Measurements from ENCODE around the gene DGAT2. TPM values are rescaled to one million over a fixed set of nuclear protein-coding genes. Genes with fewer than 3 reads are reported as not detected.

Gene DGAT2, protein sequence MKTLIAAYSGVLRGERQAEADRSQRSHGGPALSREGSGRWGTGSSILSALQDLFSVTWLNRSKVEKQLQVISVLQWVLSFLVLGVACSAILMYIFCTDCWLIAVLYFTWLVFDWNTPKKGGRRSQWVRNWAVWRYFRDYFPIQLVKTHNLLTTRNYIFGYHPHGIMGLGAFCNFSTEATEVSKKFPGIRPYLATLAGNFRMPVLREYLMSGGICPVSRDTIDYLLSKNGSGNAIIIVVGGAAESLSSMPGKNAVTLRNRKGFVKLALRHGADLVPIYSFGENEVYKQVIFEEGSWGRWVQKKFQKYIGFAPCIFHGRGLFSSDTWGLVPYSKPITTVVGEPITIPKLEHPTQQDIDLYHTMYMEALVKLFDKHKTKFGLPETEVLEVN
- total RNA-seq (2014; rRNA removed; shearing (Covaris generic)), result 0.67 and 1.3 TPM in 2 replicates

DNA sequence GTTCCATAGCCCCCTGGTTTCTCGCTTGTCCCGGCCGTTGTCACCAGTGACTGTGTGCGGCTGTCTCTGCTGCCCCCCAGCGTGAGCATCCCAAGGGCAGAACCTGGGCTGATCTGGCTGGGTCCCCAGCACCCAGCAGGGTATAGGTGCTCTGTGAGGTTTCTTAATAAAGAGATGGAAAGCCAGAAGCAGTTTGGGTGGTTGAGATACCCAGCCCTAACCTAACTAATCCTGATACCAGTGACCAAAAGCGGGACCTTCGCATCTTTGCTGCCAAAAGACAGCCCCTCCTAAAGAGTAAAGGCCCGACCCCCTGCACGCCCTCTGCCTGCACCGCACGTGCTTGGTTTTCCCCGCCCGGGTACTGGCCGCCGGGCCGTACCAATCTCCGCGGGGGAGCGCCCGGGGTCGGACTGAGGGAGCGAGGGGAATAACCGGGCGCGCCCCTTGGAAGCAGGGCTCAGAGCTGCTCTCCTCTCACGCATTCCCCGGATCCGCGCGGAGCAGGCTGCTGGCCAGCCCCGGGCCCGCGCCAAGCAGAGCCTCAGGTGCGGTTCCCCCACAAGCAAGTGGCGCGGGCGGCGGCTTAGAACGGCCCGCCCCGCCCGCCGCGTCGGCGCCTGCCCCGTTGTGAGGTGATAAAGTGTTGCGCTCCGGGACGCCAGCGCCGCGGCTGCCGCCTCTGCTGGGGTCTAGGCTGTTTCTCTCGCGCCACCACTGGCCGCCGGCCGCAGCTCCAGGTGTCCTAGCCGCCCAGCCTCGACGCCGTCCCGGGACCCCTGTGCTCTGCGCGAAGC lies at the start of gene DGAT2:
Gene DGAT2 (plus strand): TSS at position 667 of the 797 bp plus-strand sequence. CDS start 214 bp downstream, outside the sequence.
- Histone ChIP-seq H3K4me1 (0 out of 2 replicates have a peak, but pooled peaks cover 2% of the 10 kb centered on the region), H3K27me3 (no peaks in the 10 kb centered on the region; the same call in 1 of the 2 replicates), H3K27ac (peak within 1 kb of the TSS; percentile 66), H3K9me3 (replicated peaks) (no peaks in the 10 kb centered on the region), H3K36me3 (no peaks in the 10 kb centered on the region), H3K4me3 (peak within 1 kb of the TSS; percentile 53)
- peak; percentile 55 to 72 for DNase-seq

- Histone ChIP-seq H3K9me3 (replicated peaks) (no peaks in the 10 kb centered on the region), H3K36me3 (no peaks in the 10 kb centered on the region), H3K4me3 (no peak overlapping the region), H3K4me1 (no peaks in the 10 kb centered on the region), H3K27ac (no peak overlapping the region), H3K27me3 (no peaks in the 10 kb centered on the region)
- DNase-seq, result no peak
Observed at GRCh38 chr11:75719340-75720239, 49.0 kb upstream of the DGAT2 start.

- Histone ChIP-seq H3K4me3 (no peak overlapping the region), H3K27ac (no peak overlapping the region), H3K4me1 (no peaks in the 10 kb centered on the region), H3K36me3 (no peaks in the 10 kb centered on the region), H3K9me3 (replicated peaks) (no peaks in the 10 kb centered on the region), H3K27me3 (no peaks in the 10 kb centered on the region)
- DNase-seq, result no peak
Observed at GRCh38 chr11:75720639-75721038, 47.9 kb upstream of the DGAT2 start.

DNA sequence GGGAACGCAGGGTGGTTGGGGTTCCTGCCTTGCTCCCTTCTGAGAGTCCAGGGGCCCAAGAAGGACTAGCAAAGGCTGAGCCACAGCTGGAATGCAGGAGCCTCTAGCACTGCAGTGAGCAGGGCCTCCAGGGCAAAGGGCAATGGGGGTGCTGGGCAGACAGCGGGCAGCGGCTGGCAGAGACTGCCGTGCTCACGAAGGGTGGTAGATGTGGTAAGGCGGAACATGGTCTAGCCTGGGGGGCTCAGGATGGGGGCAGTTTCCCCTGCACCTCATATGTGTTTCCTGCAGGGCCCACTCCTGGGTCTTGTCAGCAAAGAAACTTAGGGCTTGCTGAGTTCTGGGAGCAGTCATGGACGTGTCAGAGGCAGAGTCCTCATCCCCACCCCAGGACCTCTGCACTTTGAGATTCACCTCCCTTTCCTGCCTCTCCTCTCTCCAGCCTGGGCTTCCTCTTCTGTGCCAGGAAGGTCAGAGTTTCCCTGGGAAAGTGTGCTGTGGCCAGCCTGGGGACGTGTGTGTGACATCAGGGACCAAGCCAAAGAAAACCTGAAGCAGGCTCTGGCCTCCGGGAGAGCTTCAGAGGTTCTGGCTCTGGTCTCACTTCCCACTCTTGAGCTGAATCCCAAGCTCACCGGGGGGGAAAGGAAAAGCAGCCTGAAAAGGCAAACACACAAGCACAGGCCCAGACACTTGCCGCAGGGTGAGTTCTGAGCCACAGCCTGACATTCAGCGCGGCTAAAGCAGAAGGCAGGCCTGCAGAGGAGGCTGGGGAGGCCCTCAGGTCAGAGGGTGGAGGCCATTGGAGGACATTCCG lies 46.5 kb upstream of the DGAT2 start:
- DNase-seq, result no peak
- H3K4me3 ChIP-seq, result no peak overlapping the region

GRCh38 chr11:75722669-75723042 lies 45.9 kb upstream of the DGAT2 start:
- H3K4me1 ChIP-seq, result no peaks in the 10 kb centered on the region
- no peaks in the 10 kb centered on the region for H3K27me3 ChIP-seq
- H3K27ac ChIP-seq, result no peak overlapping the region
- no peaks in the 10 kb centered on the region for H3K36me3 ChIP-seq
- no peak overlapping the region for H3K4me3 ChIP-seq
- no peak for DNase-seq
- no peaks in the 10 kb centered on the region for H3K9me3 ChIP-seq (replicated peaks)

More for the DNA sequence above, 46.5 kb upstream of the DGAT2 start:
- Histone ChIP-seq H3K9me3 (replicated peaks) (no peaks in the 10 kb centered on the region), H3K36me3 (no peaks in the 10 kb centered on the region), H3K27me3 (no peaks in the 10 kb centered on the region), H3K4me1 (no peaks in the 10 kb centered on the region), H3K27ac (no peak overlapping the region)

DNA sequence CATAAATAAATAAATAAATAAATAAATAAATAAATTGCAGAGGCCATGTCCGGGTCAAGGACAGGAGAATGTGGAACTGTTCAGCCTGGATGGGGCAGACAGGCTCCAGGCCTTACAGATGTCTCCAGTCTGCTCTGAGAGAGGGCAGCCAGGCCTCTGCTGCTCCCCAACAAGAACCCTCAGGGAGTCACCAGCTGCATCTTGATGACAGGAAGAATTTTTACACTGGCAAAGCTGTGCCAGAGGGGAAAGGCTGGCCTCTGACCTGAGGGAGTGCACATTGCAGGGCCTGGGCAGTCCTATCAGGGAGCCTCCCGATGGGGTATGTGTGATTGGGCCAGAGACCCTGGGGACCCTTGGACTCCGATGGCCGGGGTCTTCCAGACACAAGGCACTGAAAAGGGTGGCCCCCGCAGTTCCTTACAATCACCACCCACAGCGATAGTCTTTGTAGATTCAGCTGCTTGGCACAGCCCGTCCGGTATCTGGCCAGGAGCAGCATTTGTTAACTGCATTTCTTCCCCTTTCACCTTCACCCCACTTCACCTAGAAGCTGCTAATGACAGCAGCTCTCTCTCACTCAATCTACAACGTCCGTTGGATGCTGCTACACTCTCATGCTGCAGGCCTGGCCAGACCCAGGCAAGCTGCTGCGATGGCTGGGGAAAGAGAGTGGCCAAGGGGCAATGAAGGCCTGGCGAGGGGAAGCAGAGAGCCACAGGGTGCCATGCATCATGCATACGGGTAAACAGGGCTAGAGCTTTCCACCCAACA lies 42.8 kb upstream of the DGAT2 start:
- Histone ChIP-seq H3K36me3 (no peaks in the 10 kb centered on the region), H3K4me1 (no peaks in the 10 kb centered on the region), H3K27ac (no peak overlapping the region), H3K9me3 (replicated peaks) (no peaks in the 10 kb centered on the region), H3K27me3 (no peaks in the 10 kb centered on the region), H3K4me3 (no peak overlapping the region)
- DNase-seq, result no peak

GRCh38 chr11:75728992-75729391 lies 39.6 kb upstream of the DGAT2 start:
- no peak overlapping the region for H3K27ac ChIP-seq
- H3K4me1 ChIP-seq, result peaks cover 13% of the 10 kb centered on the region
- no peak for DNase-seq
- no peak overlapping the region for H3K4me3 ChIP-seq
- H3K9me3 ChIP-seq (replicated peaks), result no peaks in the 10 kb centered on the region
- no peaks in the 10 kb centered on the region for H3K36me3 ChIP-seq
- no peaks in the 10 kb centered on the region for H3K27me3 ChIP-seq

- no peaks in the 10 kb centered on the region for H3K27me3 ChIP-seq
- H3K4me1 ChIP-seq, result peaks cover 29% of the 10 kb centered on the region
- H3K9me3 ChIP-seq (replicated peaks), result no peaks in the 10 kb centered on the region
- H3K4me3 ChIP-seq, result no peak overlapping the region
- no peaks in the 10 kb centered on the region for H3K36me3 ChIP-seq
- H3K27ac ChIP-seq, result no peak overlapping the region
- no peak for DNase-seq
Observed at GRCh38 chr11:75731095-75731494, 37.5 kb upstream of the DGAT2 start.

- Histone ChIP-seq H3K36me3 (no peaks in the 10 kb centered on the region), H3K27ac (peak overlapping the region; percentile 89), H3K4me3 (no peak overlapping the region), H3K4me1 (peaks cover 29% of the 10 kb centered on the region), H3K9me3 (replicated peaks) (no peaks in the 10 kb centered on the region), H3K27me3 (no peaks in the 10 kb centered on the region)
- no peak for DNase-seq
Observed at GRCh38 chr11:75733071-75733430, 35.5 kb upstream of the DGAT2 start.

DNA sequence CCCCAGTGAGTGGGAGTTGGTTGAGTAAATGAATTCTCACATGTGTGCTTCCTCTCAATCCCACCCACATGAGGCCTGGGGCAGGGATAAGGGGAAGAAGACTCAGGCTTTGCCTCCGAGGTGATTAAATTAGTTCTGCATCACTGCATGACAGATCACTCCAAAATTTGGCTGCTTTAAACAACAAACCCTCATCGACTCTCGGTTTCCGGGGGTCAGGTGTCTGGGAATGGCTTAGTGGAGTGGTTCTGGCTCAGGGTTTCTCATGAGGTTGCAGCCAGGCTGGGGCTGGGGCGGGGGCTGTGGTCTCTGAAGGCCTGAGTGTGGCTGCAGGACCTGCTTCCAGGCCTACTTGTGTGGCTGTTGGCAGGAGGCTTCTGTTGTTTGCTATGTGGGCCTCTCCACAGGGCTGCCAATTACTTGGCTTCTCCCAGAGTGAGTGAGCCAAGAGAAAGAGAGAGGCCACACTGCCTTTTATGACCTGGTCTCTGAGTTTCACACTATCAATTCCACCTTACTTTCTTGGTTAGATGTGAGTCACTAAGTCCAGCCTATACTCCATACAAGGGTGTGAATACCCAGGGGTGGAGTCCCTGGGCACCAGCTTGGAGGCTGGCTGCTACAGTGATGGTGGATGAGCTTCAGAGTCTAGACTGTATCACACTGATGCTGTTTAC lies 35.0 kb upstream of the DGAT2 start:
- H3K27me3 ChIP-seq, result no peaks in the 10 kb centered on the region
- H3K4me1 ChIP-seq, result peaks cover 29% of the 10 kb centered on the region
- peak overlapping the region; percentile 89 for H3K27ac ChIP-seq
- H3K4me3 ChIP-seq, result no peak overlapping the region
- peak; percentile 90 to 95 for DNase-seq
- H3K36me3 ChIP-seq, result no peaks in the 10 kb centered on the region
- H3K9me3 ChIP-seq (replicated peaks), result no peaks in the 10 kb centered on the region

- peaks cover 33% of the 10 kb centered on the region for H3K4me1 ChIP-seq
- H3K36me3 ChIP-seq, result no peaks in the 10 kb centered on the region
- no peaks in the 10 kb centered on the region for H3K27me3 ChIP-seq
- H3K27ac ChIP-seq, result peak overlapping the region; percentile 89
- H3K4me3 ChIP-seq, result no peak overlapping the region
- DNase-seq, result peak; percentile 58 to 74
- H3K9me3 ChIP-seq (replicated peaks), result no peaks in the 10 kb centered on the region
Observed at GRCh38 chr11:75734491-75735180, 33.9 kb upstream of the DGAT2 start.

GRCh38 chr11:75735181-75735845 lies 33.3 kb upstream of the DGAT2 start:
- H3K4me1 ChIP-seq, result peaks cover 40% of the 10 kb centered on the region
- H3K27ac ChIP-seq, result peak overlapping the region; percentile 89
- no peaks in the 10 kb centered on the region for H3K9me3 ChIP-seq (replicated peaks)
- no peaks in the 10 kb centered on the region for H3K36me3 ChIP-seq
- DNase-seq, result no peak
- H3K4me3 ChIP-seq, result no peak overlapping the region
- H3K27me3 ChIP-seq, result no peaks in the 10 kb centered on the region

All from SJCRH30 (cell line).